Smooth muscle cell (in vitro differentiated cells): Measurements from ENCODE around the gene PTPRT. TPM values are rescaled to one million over a fixed set of nuclear protein-coding genes. Genes with fewer than 3 reads are reported as not detected.

Experiments used
- DNase-seq: peaks from one replicate; lab custom pipeline; 2025; ENCODE audit not compliant: unreplicated experiment; lab: John Stamatoyannopoulos, UW
- H2AFZ ChIP-seq: fragments of 200-600 bp; sonication (generic); 2 replicates; pipeline ENCODE4 v1.6.0; 2016; ENCODE audit warnings: antibody characterized with exemption, low read depth, mild to moderate bottlenecking
- H3F3A ChIP-seq: fragments of 200-600 bp; sonication (generic); 2 replicates; pipeline ENCODE4 v1.6.0; 2017; ENCODE audit warnings: antibody characterized with exemption, low read depth
- H3K27ac ChIP-seq: fragments of 200-600 bp; sonication (generic); 2 replicates; pipeline ENCODE4 v1.5.1; 2016; ENCODE audit warnings: low read depth, mild to moderate bottlenecking
- H3K27me3 ChIP-seq: fragments of 200-600 bp; sonication (generic); 2 replicates; pipeline ENCODE4 v1.6.1; 2016; ENCODE audit warnings: low read depth, mild to moderate bottlenecking
- H3K36me3 ChIP-seq: fragments of 200-600 bp; sonication (generic); 2 replicates; pipeline ENCODE4 v1.5.1; 2016; ENCODE audit warnings: low read depth
- H3K4me1 ChIP-seq: fragments of 200-600 bp; sonication (generic); 2 replicates; pipeline ENCODE4 v1.5.1; 2016; ENCODE audit warnings: low read depth
- H3K4me2 ChIP-seq: fragments of 200-600 bp; sonication (generic); 2 replicates; pipeline ENCODE4 v1.6.0; 2016; ENCODE audit warnings: mild to moderate bottlenecking
- H3K4me3 ChIP-seq: fragments of 200-600 bp; sonication (generic); 2 replicates; pipeline ENCODE4 v1.5.1; 2016; ENCODE audit warnings: mild to moderate bottlenecking
- H3K79me2 ChIP-seq: fragments of 200-600 bp; sonication (generic); 2 replicates; pipeline ENCODE4 v1.6.0; 2016; ENCODE audit warnings: low read depth, mild to moderate bottlenecking
- H3K9ac ChIP-seq: fragments of 200-600 bp; sonication (generic); 2 replicates; pipeline ENCODE4 v1.6.0; 2016; ENCODE audit warnings: low read depth
- H3K9me3 ChIP-seq: fragments of 200-600 bp; sonication (generic); replicated peaks from 2 replicates; pipeline ENCODE4 v1.5.1; 2016; ENCODE audit warnings: low read depth
- H4K20me1 ChIP-seq: fragments of 200-600 bp; sonication (generic); 2 replicates; pipeline ENCODE4 v1.6.0; 2016; ENCODE audit warnings: low read depth
- whole genome bisulfite sequencing: methylation state at CpG from one replicate; pipeline ENCODE4 v1.1.7; 2016; ENCODE audit warnings: low lambda C conversion rate; 5-methylcytosine and 5-hydroxymethylcytosine counted together
- polyA plus RNA-seq: library from polyadenylated mRNA; unstranded; fragments of >200 nt; fragmentation: Nextera tagmentation; extraction: Ambion mirVana; gene quantifications from 2 replicates; pipeline ENCODE4 v1.2.1, GENCODE V29; 2016
- total RNA-seq: library from RNA; depleted of rRNA; stranded (reverse); fragments of >200 nt; gene quantifications from 2 replicates; pipeline ENCODE4 v1.2.3, GENCODE V29; 2014
- TF ChIP-seq, protein P1 (sequence below): fragments of 200-600 bp; sonication (generic); IDR thresholded peaks from 2 replicates; pipeline ENCODE4 v1.5.1; 2017; ENCODE audit warnings: borderline replicate concordance, mild to moderate bottlenecking, antibody characterized with exemption; ENCODE audit not compliant: insufficient read depth, poor library complexity, severe bottlenecking

The PTPRT gene
- total and polyA plus RNA-seq, 2 experiments from 2014 or later, result 0.99 to 2.1 TPM

DNA sequence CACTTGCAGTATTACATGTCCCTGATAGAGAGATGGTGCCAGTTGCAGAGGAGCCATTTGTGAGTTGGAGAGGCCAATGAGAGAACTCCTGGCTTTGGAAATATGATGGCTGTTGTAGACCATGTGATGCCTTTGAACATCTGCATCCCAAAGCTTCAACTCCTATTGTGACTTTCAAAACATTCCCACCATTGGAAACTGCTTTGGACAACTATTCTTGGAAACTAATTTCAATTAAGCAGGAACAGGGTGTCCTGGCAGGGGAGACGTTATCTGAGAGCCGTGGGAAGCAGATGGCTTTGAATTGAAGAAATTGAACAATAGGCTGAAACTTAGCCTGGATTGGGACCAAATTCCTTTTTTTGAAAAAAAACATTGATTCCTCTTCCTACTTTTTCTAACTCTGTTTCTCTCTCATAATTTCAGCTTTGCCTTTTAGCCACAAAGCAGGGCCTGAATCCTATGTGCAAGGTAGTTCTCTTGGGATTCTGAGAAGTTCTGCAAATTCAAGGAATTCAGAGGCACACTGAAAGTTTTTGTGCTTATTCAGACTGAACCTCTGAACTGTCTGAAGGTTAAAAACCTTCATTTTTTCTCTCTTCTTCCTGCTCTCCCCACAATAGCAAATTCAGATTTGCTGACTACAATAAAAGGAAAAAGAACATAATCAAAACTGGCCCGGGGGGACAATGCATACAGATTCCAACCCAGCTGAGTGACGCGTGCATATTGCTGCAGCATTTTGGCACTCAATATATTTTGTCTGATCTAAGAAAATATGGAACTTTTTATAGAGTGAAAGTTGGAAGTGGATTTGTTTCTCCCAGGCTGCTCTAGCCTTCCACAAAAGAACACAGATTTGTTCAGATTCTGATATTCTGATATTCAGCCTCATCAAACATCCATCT is 851.2 kb downstream of the PTPRT start:
- no peaks in the 10 kb centered on the region for H3K79me2 ChIP-seq
- H3K4me3 ChIP-seq, result no peak overlapping the region
- no peak overlapping the region for H3K9ac ChIP-seq
- DNase-seq, result no peak
- 90% methylated on average over 5 of the region's 5 CpGs for WGBS
- no peak overlapping the region for H2AFZ ChIP-seq
- H3K9me3 ChIP-seq, result no peaks in the 10 kb centered on the region
- H3K27me3 ChIP-seq, result no peaks in the 10 kb centered on the region
- no peaks in the 10 kb centered on the region for H4K20me1 ChIP-seq
- TF ChIP-seq, protein P1, sequence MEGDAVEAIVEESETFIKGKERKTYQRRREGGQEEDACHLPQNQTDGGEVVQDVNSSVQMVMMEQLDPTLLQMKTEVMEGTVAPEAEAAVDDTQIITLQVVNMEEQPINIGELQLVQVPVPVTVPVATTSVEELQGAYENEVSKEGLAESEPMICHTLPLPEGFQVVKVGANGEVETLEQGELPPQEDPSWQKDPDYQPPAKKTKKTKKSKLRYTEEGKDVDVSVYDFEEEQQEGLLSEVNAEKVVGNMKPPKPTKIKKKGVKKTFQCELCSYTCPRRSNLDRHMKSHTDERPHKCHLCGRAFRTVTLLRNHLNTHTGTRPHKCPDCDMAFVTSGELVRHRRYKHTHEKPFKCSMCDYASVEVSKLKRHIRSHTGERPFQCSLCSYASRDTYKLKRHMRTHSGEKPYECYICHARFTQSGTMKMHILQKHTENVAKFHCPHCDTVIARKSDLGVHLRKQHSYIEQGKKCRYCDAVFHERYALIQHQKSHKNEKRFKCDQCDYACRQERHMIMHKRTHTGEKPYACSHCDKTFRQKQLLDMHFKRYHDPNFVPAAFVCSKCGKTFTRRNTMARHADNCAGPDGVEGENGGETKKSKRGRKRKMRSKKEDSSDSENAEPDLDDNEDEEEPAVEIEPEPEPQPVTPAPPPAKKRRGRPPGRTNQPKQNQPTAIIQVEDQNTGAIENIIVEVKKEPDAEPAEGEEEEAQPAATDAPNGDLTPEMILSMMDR, result no peak
- peaks cover 9% of the 10 kb centered on the region for H3K4me1 ChIP-seq
- H3F3A ChIP-seq, result no peaks in the 10 kb centered on the region
- H3K36me3 ChIP-seq, result no peaks in the 10 kb centered on the region
- no peak overlapping the region for H3K27ac ChIP-seq
- H3K4me2 ChIP-seq, result no peak overlapping the region

DNA sequence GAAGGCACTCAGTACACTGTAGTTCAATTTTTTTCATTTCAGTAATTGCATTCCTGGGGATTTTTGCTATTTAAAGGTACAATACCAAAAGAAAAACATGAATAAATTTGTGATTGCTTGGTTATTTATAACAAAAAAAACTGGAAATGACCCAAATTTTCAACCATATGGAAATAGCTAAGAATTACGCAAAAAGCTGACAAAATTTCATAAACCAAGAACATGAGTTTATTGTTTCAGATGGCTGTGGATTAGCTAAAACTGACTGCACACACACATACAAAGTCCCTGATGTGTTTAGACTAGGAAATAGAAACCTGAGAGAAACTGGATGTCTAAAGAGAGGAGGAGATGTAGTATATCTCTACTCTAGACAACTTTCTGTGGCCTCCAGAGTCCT is 853.1 kb downstream of the PTPRT start:
- Histone ChIP-seq H3K4me3 (no peak overlapping the region), H4K20me1 (no peaks in the 10 kb centered on the region), H3K4me1 (peaks cover 9% of the 10 kb centered on the region), H3K9me3 (no peaks in the 10 kb centered on the region), H3K27me3 (no peaks in the 10 kb centered on the region), H3F3A (no peaks in the 10 kb centered on the region), H3K79me2 (no peaks in the 10 kb centered on the region), H3K36me3 (no peaks in the 10 kb centered on the region), H2AFZ (no peak overlapping the region), H3K9ac (no peak overlapping the region), H3K4me2 (no peak overlapping the region), H3K27ac (no peak overlapping the region)
- no peak for DNase-seq
- TF ChIP-seq, protein P1, result no peak
- WGBS, result 93% methylated on average over 1 of the region's 1 CpG

GRCh38 chr20:42319252-42320013 is 870.3 kb downstream of the PTPRT start:
- H2AFZ ChIP-seq, result no peak overlapping the region
- no peak overlapping the region for H3K9ac ChIP-seq
- H3K4me1 ChIP-seq, result no peaks in the 10 kb centered on the region
- DNase-seq, result no peak
- no peak overlapping the region for H3K4me2 ChIP-seq
- WGBS, result 84% methylated on average over 2 of the region's 2 CpGs
- TF ChIP-seq, protein P1, result no peak
- H4K20me1 ChIP-seq, result no peaks in the 10 kb centered on the region
- H3K9me3 ChIP-seq, result no peaks in the 10 kb centered on the region
- H3K27me3 ChIP-seq, result no peaks in the 10 kb centered on the region
- no peaks in the 10 kb centered on the region for H3K36me3 ChIP-seq
- no peak overlapping the region for H3K4me3 ChIP-seq
- no peak overlapping the region for H3K27ac ChIP-seq
- H3F3A ChIP-seq, result no peaks in the 10 kb centered on the region
- H3K79me2 ChIP-seq, result no peaks in the 10 kb centered on the region
